Measurements from ENCODE around the gene ANKRA2. TPM values are rescaled to one million over a fixed set of nuclear protein-coding genes. Genes with fewer than 3 reads are reported as not detected.
A peak's percentile ranks its signal among the peaks of the same experiment; 100 is the strongest.
"Not testable (repeated sequence)": the region's sequence is repeated elsewhere in the genome, so short reads cannot be mapped to it uniquely, and the experiment has no call there.

The ANKRA2 gene
- polyA plus RNA-seq, 1 of the 3 experiments (the other 2 are of a cell fraction): 14.5 TPM

DNA sequence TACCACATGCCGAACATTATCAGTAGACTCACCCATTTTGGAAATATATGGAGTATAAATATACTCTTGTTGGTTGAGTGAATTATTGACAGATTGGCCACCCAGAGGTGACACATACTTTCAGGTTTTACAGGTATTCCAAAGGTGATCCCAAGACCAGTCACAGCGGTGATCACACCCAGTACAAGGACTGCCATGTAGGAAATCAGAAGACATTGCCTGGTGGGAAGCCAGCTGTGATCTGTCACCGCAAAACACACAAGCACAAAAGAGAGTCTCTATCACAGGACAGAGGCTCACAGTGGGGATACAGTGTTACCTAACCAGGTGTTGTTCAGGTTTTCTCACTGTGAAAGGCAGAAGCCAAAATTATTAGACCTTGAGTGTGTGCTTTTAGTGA is 51.4 kb downstream of the ANKRA2 start (continued):
- TF ChIP-seq, protein P1, sequence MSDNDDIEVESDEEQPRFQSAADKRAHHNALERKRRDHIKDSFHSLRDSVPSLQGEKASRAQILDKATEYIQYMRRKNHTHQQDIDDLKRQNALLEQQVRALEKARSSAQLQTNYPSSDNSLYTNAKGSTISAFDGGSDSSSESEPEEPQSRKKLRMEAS (IDR thresholded peaks at IDR 0.05; ENCODE audit: low read depth): no peak
- TF ChIP-seq POLR2AphosphoS5 (IDR thresholded peaks at IDR 0.05; ENCODE audit: low read depth, low read length): no peak
- TF ChIP-seq, protein P2, sequence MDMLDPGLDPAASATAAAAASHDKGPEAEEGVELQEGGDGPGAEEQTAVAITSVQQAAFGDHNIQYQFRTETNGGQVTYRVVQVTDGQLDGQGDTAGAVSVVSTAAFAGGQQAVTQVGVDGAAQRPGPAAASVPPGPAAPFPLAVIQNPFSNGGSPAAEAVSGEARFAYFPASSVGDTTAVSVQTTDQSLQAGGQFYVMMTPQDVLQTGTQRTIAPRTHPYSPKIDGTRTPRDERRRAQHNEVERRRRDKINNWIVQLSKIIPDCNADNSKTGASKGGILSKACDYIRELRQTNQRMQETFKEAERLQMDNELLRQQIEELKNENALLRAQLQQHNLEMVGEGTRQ (IDR thresholded peaks at IDR 0.05; ENCODE audit: borderline replicate concordance, low read depth, low read length): no peak
- TF ChIP-seq GABPA (IDR thresholded peaks at IDR 0.05; ENCODE audit: low read depth): no peak
- no peak for TF ChIP-seq MXI1 (IDR thresholded peaks at IDR 0.05; ENCODE audit: low read depth, low read length)
- TF ChIP-seq TEAD4 (IDR thresholded peaks at IDR 0.05; ENCODE audit: borderline replicate concordance, insufficient read depth): no peak
- TF ChIP-seq ELF1 (IDR thresholded peaks at IDR 0.05): no peak
- TF ChIP-seq FOXJ3 (CRISPR knock-in tag; IDR thresholded peaks at IDR 0.05): no peak
- TF ChIP-seq GATA2 (CRISPR knock-in tag; IDR thresholded peaks at IDR 0.05): no peak
- TF ChIP-seq YY1 (IDR thresholded peaks at IDR 0.05; ENCODE audit: low read depth): no peak

GRCh38 chr5:73508521-73508920 is 56.9 kb downstream of the ANKRA2 start:
- not testable (repeated sequence) for H3K79me2 ChIP-seq (ENCODE audit: insufficient read depth); H3K9ac ChIP-seq; H3K4me2 ChIP-seq; H3K9me3 ChIP-seq; H3K9me2 ChIP-seq; H3K27me3 ChIP-seq (ENCODE audit: insufficient read depth); H2AFZ ChIP-seq (ENCODE audit: low read depth); H3K4me3 ChIP-seq (ENCODE audit: low read depth in 2 of 2, low read length in 1 of 2); DNase-seq; H3K27ac ChIP-seq (ENCODE audit: low read depth in 2 of 2, low read length in 1 of 2); H4K20me1 ChIP-seq (ENCODE audit: insufficient read depth); H3K4me1 ChIP-seq (ENCODE audit: control insufficient read depth in 1 of 2, insufficient read depth in 2 of 2, low read depth in 1 of 2, low read length in 1 of 2)
- ChIA-PET CTCF (interaction anchor here (1.0 to 2.9 kb wide), 4 partner anchors 10 to 19 kb away, joined by 3 to 9 read pairs (median 6); partner anchors contain the start of gene BTF3), POLR2A (interaction anchor here (1.4 kb wide), 1 partner anchor 10 kb away, joined by 4 read pairs; the partner anchor contains the start of gene BTF3)
- Histone ChIP-seq H3F3A (replicated peaks; ENCODE audit: insufficient read depth) (peaks cover 41% of the 10 kb centered on the region), H3K36me3 (replicated peaks in 1 of 2; ENCODE audit: control insufficient read depth in 1 of 2, insufficient read depth in 2 of 2, low read length in 1 of 2) (peaks cover 28 to 33% of the 10 kb centered on the region in 2 experiments)
- WGBS (ENCODE audit: low lambda C conversion rate): 94% methylated on average over 8 of the region's 26 CpGs

- Histone ChIP-seq H3K4me1 (ENCODE audit: control insufficient read depth in 1 of 2, insufficient read depth in 2 of 2, low read depth in 1 of 2, low read length in 1 of 2) (peaks cover 5% of the 10 kb centered on the region in 2 experiments; a peak in 2 of 4 replicates), H4K20me1 (ENCODE audit: insufficient read depth) (peaks cover 21% of the 10 kb centered on the region), H3K27me3 (ENCODE audit: insufficient read depth) (no peaks in the 10 kb centered on the region), H3K9ac (no peak overlapping the region), H3K79me2 (ENCODE audit: insufficient read depth) (peaks cover 20% of the 10 kb centered on the region), H3K9me3 (no peaks in the 10 kb centered on the region), H3K36me3 (replicated peaks in 1 of 2; ENCODE audit: control insufficient read depth in 1 of 2, insufficient read depth in 2 of 2, low read length in 1 of 2) (peaks cover 42 to 48% of the 10 kb centered on the region in 2 experiments), H3F3A (replicated peaks; ENCODE audit: insufficient read depth) (peaks cover 49% of the 10 kb centered on the region), H3K9me2 (no peaks in the 10 kb centered on the region), H2AFZ (ENCODE audit: low read depth) (no peak overlapping the region), H3K4me2 (no peak overlapping the region), H3K27ac (ENCODE audit: low read depth in 2 of 2, low read length in 1 of 2) (peak overlapping the region in 1 of 2 experiments; percentile 55; a peak in 2 of 4 replicates), H3K4me3 (ENCODE audit: low read depth in 2 of 2, low read length in 1 of 2) (no peak overlapping the region)
- DNase-seq: peak; percentile 32
- POLR2A ChIA-PET: interaction anchor here (1.9 kb wide), 1 partner anchor 8 kb away, joined by 8 read pairs; the partner anchor contains the start of gene BTF3
- CTCF ChIA-PET: interaction anchor here (1.0 to 2.9 kb wide), 5 partner anchors 10 to 30 kb away, joined by 3 to 10 read pairs (median 9); no protein-coding TSS in a partner anchor
- 71% methylated on average over 2 of the region's 2 CpGs for WGBS (ENCODE audit: low lambda C conversion rate)
- TF ChIP-seq POLR2AphosphoS5 (IDR thresholded peaks at IDR 0.05; ENCODE audit: low read depth, low read length) (no peak; the same call in 1 of the 2 replicates), NFIC (IDR thresholded peaks at IDR 0.05; ENCODE audit: borderline replicate concordance) (no peak), USF1 (IDR thresholded peaks at IDR 0.05; ENCODE audit: borderline replicate concordance, low read depth) (no peak), NRF1 (IDR thresholded peaks at IDR 0.05; ENCODE audit: low read depth, low read length) (no peak), EP300 (IDR thresholded peaks at IDR 0.05; ENCODE audit: borderline replicate concordance in 1 of 2, low read depth in 1 of 2, low read length in 1 of 2) (no peak), ELF1 (IDR thresholded peaks at IDR 0.05) (no peak), MEF2A (IDR thresholded peaks at IDR 0.05; ENCODE audit: borderline replicate concordance, low read depth) (no peak), RAD21 (IDR thresholded peaks at IDR 0.05; ENCODE audit: low read length) (no peak), EZH2phosphoT487 (IDR thresholded peaks at IDR 0.05; ENCODE audit: borderline replicate concordance, low read depth) (no peak), JUND (IDR thresholded peaks at IDR 0.05) (no peak), GATA2 (CRISPR knock-in tag; IDR thresholded peaks at IDR 0.05) (no peak), MXI1 (IDR thresholded peaks at IDR 0.05; ENCODE audit: low read depth, low read length) (no peak), IRF3 (IDR thresholded peaks at IDR 0.05; ENCODE audit: low read depth, low read length) (no peak)
- TF ChIP-seq, protein P3, sequence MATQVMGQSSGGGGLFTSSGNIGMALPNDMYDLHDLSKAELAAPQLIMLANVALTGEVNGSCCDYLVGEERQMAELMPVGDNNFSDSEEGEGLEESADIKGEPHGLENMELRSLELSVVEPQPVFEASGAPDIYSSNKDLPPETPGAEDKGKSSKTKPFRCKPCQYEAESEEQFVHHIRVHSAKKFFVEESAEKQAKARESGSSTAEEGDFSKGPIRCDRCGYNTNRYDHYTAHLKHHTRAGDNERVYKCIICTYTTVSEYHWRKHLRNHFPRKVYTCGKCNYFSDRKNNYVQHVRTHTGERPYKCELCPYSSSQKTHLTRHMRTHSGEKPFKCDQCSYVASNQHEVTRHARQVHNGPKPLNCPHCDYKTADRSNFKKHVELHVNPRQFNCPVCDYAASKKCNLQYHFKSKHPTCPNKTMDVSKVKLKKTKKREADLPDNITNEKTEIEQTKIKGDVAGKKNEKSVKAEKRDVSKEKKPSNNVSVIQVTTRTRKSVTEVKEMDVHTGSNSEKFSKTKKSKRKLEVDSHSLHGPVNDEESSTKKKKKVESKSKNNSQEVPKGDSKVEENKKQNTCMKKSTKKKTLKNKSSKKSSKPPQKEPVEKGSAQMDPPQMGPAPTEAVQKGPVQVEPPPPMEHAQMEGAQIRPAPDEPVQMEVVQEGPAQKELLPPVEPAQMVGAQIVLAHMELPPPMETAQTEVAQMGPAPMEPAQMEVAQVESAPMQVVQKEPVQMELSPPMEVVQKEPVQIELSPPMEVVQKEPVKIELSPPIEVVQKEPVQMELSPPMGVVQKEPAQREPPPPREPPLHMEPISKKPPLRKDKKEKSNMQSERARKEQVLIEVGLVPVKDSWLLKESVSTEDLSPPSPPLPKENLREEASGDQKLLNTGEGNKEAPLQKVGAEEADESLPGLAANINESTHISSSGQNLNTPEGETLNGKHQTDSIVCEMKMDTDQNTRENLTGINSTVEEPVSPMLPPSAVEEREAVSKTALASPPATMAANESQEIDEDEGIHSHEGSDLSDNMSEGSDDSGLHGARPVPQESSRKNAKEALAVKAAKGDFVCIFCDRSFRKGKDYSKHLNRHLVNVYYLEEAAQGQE (IDR thresholded peaks at IDR 0.05; ENCODE audit: low read depth, low read length): no peak
Observed at GRCh38 chr5:73507062-73507461, 58.4 kb downstream of the ANKRA2 start.

Measured in SK-N-SH (cell line).